K562 (cell line): Measurements from ENCODE around the gene HOPX.

ENCODE experiments used
- ELF2 ChIP-seq: fragments of 250-450 bp; sonication (Bioruptor Pico); IDR thresholded peaks from 2 replicates; pipeline ENCODE4 v1.5.0; 2021; ENCODE audit warnings: mild to moderate bottlenecking
- EP300 ChIP-seq: IDR thresholded peaks from 2 replicates; pipeline ENCODE4 v1.6.1; 2012; ENCODE audit warnings: low read length, improper control_type of control experiment
- GATAD2B ChIP-seq: fragments of 450-650 bp; IDR thresholded peaks from 2 replicates; pipeline ENCODE4 v1.6.1; 2017; ENCODE audit warnings: mild to moderate bottlenecking, borderline replicate concordance
- HNRNPK ChIP-seq: fragments of 200-400 bp; formaldehyde crosslinking; IDR thresholded peaks from one replicate; pipeline ENCODE4 v1.6.1; 2018; ENCODE audit warnings: mild to moderate bottlenecking, low read depth, low read length; ENCODE audit not compliant: poor library complexity, severe bottlenecking
- HOMEZ ChIP-seq: fragments of 250-450 bp; sonication (Bioruptor Pico); IDR thresholded peaks from 2 replicates; pipeline ENCODE4 v1.4.0; 2020; ENCODE audit warnings: mild to moderate bottlenecking, moderate library complexity
- JUNB ChIP-seq: fragments of 450-650 bp; formaldehyde crosslinking; conservative IDR thresholded peaks from 2 replicates; pipeline ENCODE4 v1.4.0; 2020; ENCODE audit warnings: mild to moderate bottlenecking
- NR2C2 ChIP-seq, 2 experiments: fragments of 200-800 bp in 1 of 2; sonication (Bioruptor generic) in 1 of 2; sonication (generic) in 1 of 2; formaldehyde crosslinking in 1 of 2; IDR thresholded peaks; 2 replicates each; pipeline versions ENCODE4 v1.6.1 to v1.8.0; 2016 to 2022; ENCODE audit warnings: mild to moderate bottlenecking in 1 of 2, missing compliant biosample characterization in 1 of 2, missing genetic modification characterization in 1 of 2, missing genetic modification reagents in 1 of 2
- RFX5 ChIP-seq: IDR thresholded peaks from 2 replicates; pipeline ENCODE4 v1.6.1; 2011; ENCODE audit warnings: low read depth, mild to moderate bottlenecking, improper control_type of control experiment, low read length
- SAFB ChIP-seq: fragments of 200-400 bp; formaldehyde crosslinking; IDR thresholded peaks from 2 replicates; pipeline ENCODE4 v1.6.1; 2017; ENCODE audit warnings: low read depth, low read length, borderline replicate concordance
- TAF1 ChIP-seq: IDR thresholded peaks from 2 replicates; pipeline ENCODE4 v1.6.1; 2011; ENCODE audit warnings: mild to moderate bottlenecking, low read length, moderate library complexity; ENCODE audit not compliant: insufficient read depth, control insufficient read depth, severe bottlenecking; ENCODE audit errors: extremely low read depth
- ZBTB1 ChIP-seq: sonication (generic); formaldehyde crosslinking; IDR thresholded peaks from 2 replicates; pipeline ENCODE4 v1.8.1; 2023; ENCODE audit warnings: missing genetic modification reagents, low read depth, mild to moderate bottlenecking, borderline replicate concordance
- TF ChIP-seq, protein P1 (sequence below), 2 experiments: IDR thresholded peaks in 1 of 2; conservative IDR thresholded peaks in 1 of 2; 2 replicates each; pipeline ENCODE4 v1.6.1; 2016; ENCODE audit warnings: low read depth in 2 of 2, mild to moderate bottlenecking in 1 of 2, missing compliant biosample characterization in 1 of 2, missing genetic modification characterization in 1 of 2, moderate library complexity in 1 of 2
- TF ChIP-seq, protein P2 (sequence below), 3 experiments: IDR thresholded peaks in 2 of 3; conservative IDR thresholded peaks in 1 of 3; 2 replicates each; pipeline ENCODE4 v1.5.1; 2011 to 2012; ENCODE audit warnings: low read length in 3 of 3, mild to moderate bottlenecking in 3 of 3, control low read depth in 2 of 3, improper control_type of control experiment in 1 of 3, inconsistent platforms in 1 of 3, low read depth in 1 of 3, mixed read lengths in 1 of 3, moderate library complexity in 1 of 3; ENCODE audit not compliant: insufficient read depth in 2 of 3

DNA sequence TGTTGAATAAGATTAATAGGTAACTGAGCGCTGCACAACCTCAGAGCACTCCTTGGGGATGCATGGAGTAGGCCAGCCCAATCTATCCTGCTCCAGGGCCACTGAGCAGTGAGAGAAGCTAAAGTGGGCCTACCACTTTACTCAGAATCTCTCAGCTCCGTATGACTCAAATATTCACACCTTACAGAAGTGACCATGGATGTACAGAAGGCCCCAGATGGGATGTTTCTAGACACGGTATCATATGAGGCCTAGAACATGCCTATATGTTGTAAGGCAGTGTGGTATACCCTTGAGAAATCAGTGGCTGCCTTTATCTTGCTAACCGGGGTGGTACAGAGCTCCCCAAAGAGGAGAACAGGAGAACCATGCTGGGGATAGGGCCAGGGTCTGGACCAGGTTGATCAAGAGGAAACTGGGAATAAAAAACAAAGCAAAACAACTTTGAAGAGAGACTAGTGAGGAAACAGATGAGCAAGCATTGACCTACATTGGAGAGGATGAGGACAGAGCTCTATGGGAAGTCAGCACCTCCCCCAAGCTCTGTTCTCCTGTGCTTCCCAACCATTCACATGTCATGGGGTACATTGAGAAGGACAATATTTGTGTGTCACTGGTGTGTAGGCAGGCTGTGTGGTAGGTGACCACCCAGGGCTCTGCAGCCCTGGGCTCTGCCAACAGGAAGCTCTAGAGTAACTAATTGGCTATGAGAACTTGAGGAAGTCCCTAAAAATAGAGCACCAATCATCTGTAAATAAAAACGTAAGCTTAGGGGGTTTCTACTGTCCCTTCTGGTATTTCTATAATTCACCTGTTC, 31.4 kb downstream of the HOPX start:
- TF ChIP-seq, protein P1, sequence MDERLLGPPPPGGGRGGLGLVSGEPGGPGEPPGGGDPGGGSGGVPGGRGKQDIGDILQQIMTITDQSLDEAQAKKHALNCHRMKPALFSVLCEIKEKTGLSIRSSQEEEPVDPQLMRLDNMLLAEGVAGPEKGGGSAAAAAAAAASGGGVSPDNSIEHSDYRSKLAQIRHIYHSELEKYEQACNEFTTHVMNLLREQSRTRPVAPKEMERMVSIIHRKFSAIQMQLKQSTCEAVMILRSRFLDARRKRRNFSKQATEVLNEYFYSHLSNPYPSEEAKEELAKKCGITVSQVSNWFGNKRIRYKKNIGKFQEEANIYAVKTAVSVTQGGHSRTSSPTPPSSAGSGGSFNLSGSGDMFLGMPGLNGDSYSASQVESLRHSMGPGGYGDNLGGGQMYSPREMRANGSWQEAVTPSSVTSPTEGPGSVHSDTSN (CRISPR knock-in tag; IDR thresholded peaks at IDR 0.05; ENCODE audit: low read depth), result no peak
- TF ChIP-seq, protein P1 (tag; conservative IDR thresholded peaks at IDR 0.05; ENCODE audit: low read depth), result no peak
- TF ChIP-seq GATAD2B (no peak), TAF1 (no peak), SAFB (no peak), RFX5 (no peak), EP300 (no peak), HOMEZ (CRISPR knock-in tag) (no peak), ZBTB1 (CRISPR knock-in tag) (no peak), NR2C2 (CRISPR knock-in tag; IDR thresholded peaks at IDR 0.05) (no peak), NR2C2 (tag; IDR thresholded peaks at IDR 0.05) (no peak), JUNB (no peak), ELF2 (CRISPR knock-in tag) (no peak), HNRNPK (no peak)
- TF ChIP-seq, protein P2, sequence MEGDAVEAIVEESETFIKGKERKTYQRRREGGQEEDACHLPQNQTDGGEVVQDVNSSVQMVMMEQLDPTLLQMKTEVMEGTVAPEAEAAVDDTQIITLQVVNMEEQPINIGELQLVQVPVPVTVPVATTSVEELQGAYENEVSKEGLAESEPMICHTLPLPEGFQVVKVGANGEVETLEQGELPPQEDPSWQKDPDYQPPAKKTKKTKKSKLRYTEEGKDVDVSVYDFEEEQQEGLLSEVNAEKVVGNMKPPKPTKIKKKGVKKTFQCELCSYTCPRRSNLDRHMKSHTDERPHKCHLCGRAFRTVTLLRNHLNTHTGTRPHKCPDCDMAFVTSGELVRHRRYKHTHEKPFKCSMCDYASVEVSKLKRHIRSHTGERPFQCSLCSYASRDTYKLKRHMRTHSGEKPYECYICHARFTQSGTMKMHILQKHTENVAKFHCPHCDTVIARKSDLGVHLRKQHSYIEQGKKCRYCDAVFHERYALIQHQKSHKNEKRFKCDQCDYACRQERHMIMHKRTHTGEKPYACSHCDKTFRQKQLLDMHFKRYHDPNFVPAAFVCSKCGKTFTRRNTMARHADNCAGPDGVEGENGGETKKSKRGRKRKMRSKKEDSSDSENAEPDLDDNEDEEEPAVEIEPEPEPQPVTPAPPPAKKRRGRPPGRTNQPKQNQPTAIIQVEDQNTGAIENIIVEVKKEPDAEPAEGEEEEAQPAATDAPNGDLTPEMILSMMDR (IDR thresholded peaks at IDR 0.05 in 2 of 3, conservative IDR thresholded peaks at IDR 0.05 in 1 of 3; ENCODE audit: insufficient read depth in 2 of 3, low read depth in 1 of 3, low read length in 3 of 3), result no peak
